ENCODE data around the gene ZFAND2A. TPM values are rescaled to one million over a fixed set of nuclear protein-coding genes. Genes with fewer than 3 reads are reported as not detected.

ZFAND2A gene
- total RNA-seq, 6 donors from 2014 or later, result 12.5 to 45.1 (median 21.6) TPM

- H3K36me3 ChIP-seq, result peaks cover 0 to 4% (median 2%) of the 10 kb centered on the region in 4 donors
- 89 to 95% methylated on average over 10 to 25 of the region's 26 CpGs for whole genome bisulfite sequencing, 2 donors
- peak in 1 of 2 donors; percentile 71 for DNase-seq
- H3K9me3 ChIP-seq, result no peaks in the 10 kb centered on the region
- no peaks in the 10 kb centered on the region for H3K27me3 ChIP-seq
- no peaks in the 10 kb centered on the region for H3K4me1 ChIP-seq
- peak in 1 of 2 donors; percentile 40 for ATAC-seq (ENCODE audit: low FRiP score in 2 of 2)
- TF ChIP-seq POLR2A (IDR thresholded peaks at IDR 0.05) (no peak), EP300 (IDR thresholded peaks at IDR 0.05) (no peak), CTCF (IDR thresholded peaks at IDR 0.05) (no peak), POLR2AphosphoS5 (IDR thresholded peaks at IDR 0.05) (no peak)
- no peak overlapping the region for H3K27ac ChIP-seq
- no peak overlapping the region for H3K4me3 ChIP-seq
These were observed 29.7 kb downstream of the ZFAND2A start for GRCh38 chr7:1130021-1130990.

- Histone ChIP-seq H3K27me3 (no peaks in the 10 kb centered on the region), H3K9me3 (no peaks in the 10 kb centered on the region), H3K36me3 (peaks cover 0 to 4% (median 2%) of the 10 kb centered on the region in 4 donors), H3K4me1 (peaks cover 0 to 6% (median 4%) of the 10 kb centered on the region in 4 donors), H3K4me3 (no peak overlapping the region), H3K27ac (no peak overlapping the region)
- 91 to 95% methylated on average over 10 to 12 of the region's 13 CpGs for WGBS, 2 donors
- no peak for TF ChIP-seq EP300 (IDR thresholded peaks at IDR 0.05)
- no peak for TF ChIP-seq POLR2A (IDR thresholded peaks at IDR 0.05)
- TF ChIP-seq POLR2AphosphoS5 (IDR thresholded peaks at IDR 0.05), result no peak
- TF ChIP-seq CTCF (IDR thresholded peaks at IDR 0.05), result no peak
- DNase-seq (no peak), ATAC-seq (ENCODE audit: low FRiP score in 2 of 2) (no peak)
These were observed 30.6 kb downstream of the ZFAND2A start for GRCh38 chr7:1129431-1129830.

GRCh38 chr7:1127001-1127400 is 33.0 kb downstream of the ZFAND2A start:
- peaks cover 3 to 20% (median 5%) of the 10 kb centered on the region in 4 donors for H3K4me1 ChIP-seq
- no peak overlapping the region for H3K4me3 ChIP-seq
- peaks cover 0 to 4% (median 2%) of the 10 kb centered on the region in 4 donors for H3K36me3 ChIP-seq
- ATAC-seq (ENCODE audit: low FRiP score in 2 of 2), result no peak
- H3K27me3 ChIP-seq, result no peaks in the 10 kb centered on the region
- 98 to 99% methylated on average over 7 of the region's 7 CpGs for WGBS, 2 donors
- no peak for TF ChIP-seq CTCF (IDR thresholded peaks at IDR 0.05)
- TF ChIP-seq POLR2AphosphoS5 (IDR thresholded peaks at IDR 0.05), result no peak
- TF ChIP-seq EP300 (IDR thresholded peaks at IDR 0.05), result no peak
- TF ChIP-seq POLR2A (IDR thresholded peaks at IDR 0.05), result no peak
- no peak overlapping the region for H3K27ac ChIP-seq
- DNase-seq, result no peak
- no peaks in the 10 kb centered on the region for H3K9me3 ChIP-seq

GRCh38 chr7:1125603-1125969 is 34.4 kb downstream of the ZFAND2A start:
- Histone ChIP-seq H3K27me3 (no peaks in the 10 kb centered on the region), H3K27ac (no peak overlapping the region), H3K36me3 (peaks cover 0 to 4% (median 2%) of the 10 kb centered on the region in 4 donors), H3K9me3 (no peaks in the 10 kb centered on the region), H3K4me1 (peaks cover 3 to 20% (median 5%) of the 10 kb centered on the region in 4 donors), H3K4me3 (no peak overlapping the region)
- DNase-seq, result no peak
- TF ChIP-seq POLR2AphosphoS5 (IDR thresholded peaks at IDR 0.05) (no peak), EP300 (IDR thresholded peaks at IDR 0.05) (no peak), POLR2A (IDR thresholded peaks at IDR 0.05) (no peak), CTCF (IDR thresholded peaks at IDR 0.05) (no peak)
- 96 to 97% methylated on average over 15 to 16 of the region's 16 CpGs for WGBS, 2 donors
- ATAC-seq (ENCODE audit: low FRiP score in 2 of 2), result no peak
